Panc1 (cell line): Measurements from ENCODE around the gene TRNP1. TPM values are rescaled to one million over a fixed set of nuclear protein-coding genes. Genes with fewer than 3 reads are reported as not detected.

ENCODE experiments used
- ATAC-seq: fragments of 200-7000 bp; cut with Tn5 transposase; 2 replicates; pipeline ENCODE4 v1.9.1; 2020; ENCODE audit warnings: mild to moderate bottlenecking, moderate library complexity
- BruUV-seq: library from RNA; stranded (reverse); fragments of 400-500 nt; replicated peaks from 2 replicates; lab custom pipeline; 2021; lab: Mats Ljungman, UMichigan
- CTCF ChIA-PET: fragments of 300-600 bp; sonication (Branson Sonifier 250); formaldehyde crosslinking; loops from one replicate; lab custom pipeline; 2022; ENCODE audit warnings: antibody characterized with exemption; lab: Charles Lee
- POLR2A ChIA-PET: fragments of 300-600 bp; sonication (Branson Sonifier 250); formaldehyde crosslinking; loops from one replicate; lab custom pipeline; 2022; ENCODE audit warnings: antibody characterized with exemption; lab: Charles Lee
- DNase-seq: peaks from one replicate; pipeline ENCODE4 v3.0.0-alpha.2; 2010; ENCODE audit warnings: low read depth, low spot score
- H3K27ac ChIP-seq: 2 replicates; pipeline ENCODE4 v1.5.1; 2011; ENCODE audit warnings: mild to moderate bottlenecking, low read length, inconsistent platforms
- H3K27me3 ChIP-seq: fragments of 200-500 bp; sonication (Bioruptor generic); 2 replicates; pipeline ENCODE4 v1.6.0; 2014; ENCODE audit warnings: low read length, inconsistent platforms; ENCODE audit not compliant: control insufficient read depth, insufficient read depth
- H3K36me3 ChIP-seq: fragments of 200-500 bp; sonication (Bioruptor generic); 2 replicates; pipeline ENCODE4 v1.5.1; 2014; ENCODE audit warnings: inconsistent platforms, mild to moderate bottlenecking, low read length, moderate library complexity; ENCODE audit not compliant: control insufficient read depth, insufficient read depth
- H3K4me1 ChIP-seq: 2 replicates; pipeline ENCODE4 v1.5.1; 2011; ENCODE audit warnings: inconsistent platforms, mild to moderate bottlenecking, low read length, moderate library complexity; ENCODE audit not compliant: control insufficient read depth, insufficient read depth
- H3K4me3 ChIP-seq, 2 experiments: 2 replicates each; pipeline ENCODE4 v1.5.1; 2011 to 2012; ENCODE audit warnings: low read depth in 2 of 2, low read length in 2 of 2, mild to moderate bottlenecking in 2 of 2, inconsistent platforms in 1 of 2, moderate library complexity in 1 of 2
- H3K9me3 ChIP-seq: fragments of 200-500 bp; sonication (Bioruptor generic); 2 replicates; pipeline ENCODE4 v1.5.1; 2014; ENCODE audit warnings: low read depth, mild to moderate bottlenecking, inconsistent platforms, low read length, moderate library complexity; ENCODE audit not compliant: control insufficient read depth, insufficient read depth
- POLR2AphosphoS5 ChIP-seq: IDR thresholded peaks from 2 replicates; pipeline ENCODE4 v1.6.1; 2012; ENCODE audit warnings: mild to moderate bottlenecking, low read depth, low read length, moderate library complexity
- SIN3A ChIP-seq: IDR thresholded peaks from 2 replicates; pipeline ENCODE4 v1.6.1; 2012; ENCODE audit warnings: low read depth, mild to moderate bottlenecking, low read length, moderate library complexity, borderline replicate concordance; ENCODE audit not compliant: insufficient read depth
- TCF7L2 ChIP-seq: IDR thresholded peaks from 2 replicates; pipeline ENCODE4 v1.6.1; 2011; ENCODE audit warnings: mild to moderate bottlenecking, low read depth, low read length, inconsistent platforms
- in situ Hi-C: cut with HindIII; loops from 2 replicates; pipeline ENCODE4 v1.10.0; 2016; ENCODE audit warnings: low sequenced_read_pairs, low pct_unique_long_range_greater_than_20kb
- intact Hi-C: fragments of 100-400 bp; cut with micrococcal nuclease; formaldehyde crosslinking; loops from one replicate; pipeline ENCODE4 v1.10.0; 2022; ENCODE audit not compliant: unreplicated experiment
- total RNA-seq: library from RNA; stranded (reverse); gene quantifications from one replicate; pipeline ENCODE4 v1.2.1, GENCODE V29; 2021; ENCODE audit not compliant: unreplicated experiment
- TF ChIP-seq, protein P1 (sequence below): fragments of 450-650 bp; IDR thresholded peaks from 2 replicates; pipeline ENCODE4 v1.5.1; 2017; ENCODE audit warnings: mild to moderate bottlenecking
- TF ChIP-seq, protein P2 (sequence below), 2 experiments: IDR thresholded peaks; 2 replicates each; pipeline ENCODE4 v1.6.1; 2011 to 2012; ENCODE audit warnings: low read depth in 2 of 2, control low read depth in 1 of 2, low read length in 1 of 2, mild to moderate bottlenecking in 1 of 2, moderate library complexity in 1 of 2; ENCODE audit not compliant: insufficient read depth in 1 of 2

The TRNP1 gene
- total RNA-seq, 1 experiment from 2014 or later, result 81.2 TPM

GRCh38 chr1:26999440-26999987, 6.0 kb downstream of the TRNP1 start:
- DNase-seq, result no peak
- Histone ChIP-seq H3K4me3 (no peak overlapping the region), H3K27ac (peak overlapping the region; percentile 82), H3K27me3 (no peaks in the 10 kb centered on the region), H3K4me1 (peaks cover 78% of the 10 kb centered on the region), H3K36me3 (no peaks in the 10 kb centered on the region; the same call in none of the 2 replicates), H3K9me3 (no peaks in the 10 kb centered on the region)
- in situ Hi-C loops, result no loop called here
- TF ChIP-seq POLR2AphosphoS5, result peak; percentile 90
- TF ChIP-seq TCF7L2, result no peak; the same call in 1 of the 2 replicates
- BruUV-seq, result no TSS peak
- ATAC-seq, result peak; percentile 59
- intact Hi-C loops, result loop anchor here (5.0 kb wide), 1 partner anchor 43 kb away; no protein-coding TSS in a partner anchor
- POLR2A ChIA-PET, result no interaction called here
- CTCF ChIA-PET, result no interaction called here

GRCh38 chr1:27000090-27000816, 6.8 kb downstream of the TRNP1 start:
- 0 out of 4 replicates have a peak overlapping the region, but pooled peaks of 1 of the 2 experiments have one; percentile 9 for H3K4me3 ChIP-seq
- intact Hi-C loops (no loop called here), in situ Hi-C loops (no loop called here)
- ATAC-seq (no peak), DNase-seq (no peak)
- H3K4me1 ChIP-seq, result peaks cover 82% of the 10 kb centered on the region
- H3K9me3 ChIP-seq, result no peaks in the 10 kb centered on the region
- no peaks in the 10 kb centered on the region for H3K27me3 ChIP-seq
- peak overlapping the region; percentile 82 for H3K27ac ChIP-seq
- no peaks in the 10 kb centered on the region; the same call in 1 of the 2 replicates for H3K36me3 ChIP-seq
- TSS peak; percentile 48 for BruUV-seq
- ChIA-PET POLR2A (interaction anchor here (0.6 kb wide), 1 partner anchor 9 kb away, joined by 3 read pairs; no protein-coding TSS in a partner anchor), CTCF (interaction anchor here (1.0 kb wide), 1 partner anchor 46 kb away, joined by 7 read pairs; no protein-coding TSS in a partner anchor)
- TF ChIP-seq, protein P1, sequence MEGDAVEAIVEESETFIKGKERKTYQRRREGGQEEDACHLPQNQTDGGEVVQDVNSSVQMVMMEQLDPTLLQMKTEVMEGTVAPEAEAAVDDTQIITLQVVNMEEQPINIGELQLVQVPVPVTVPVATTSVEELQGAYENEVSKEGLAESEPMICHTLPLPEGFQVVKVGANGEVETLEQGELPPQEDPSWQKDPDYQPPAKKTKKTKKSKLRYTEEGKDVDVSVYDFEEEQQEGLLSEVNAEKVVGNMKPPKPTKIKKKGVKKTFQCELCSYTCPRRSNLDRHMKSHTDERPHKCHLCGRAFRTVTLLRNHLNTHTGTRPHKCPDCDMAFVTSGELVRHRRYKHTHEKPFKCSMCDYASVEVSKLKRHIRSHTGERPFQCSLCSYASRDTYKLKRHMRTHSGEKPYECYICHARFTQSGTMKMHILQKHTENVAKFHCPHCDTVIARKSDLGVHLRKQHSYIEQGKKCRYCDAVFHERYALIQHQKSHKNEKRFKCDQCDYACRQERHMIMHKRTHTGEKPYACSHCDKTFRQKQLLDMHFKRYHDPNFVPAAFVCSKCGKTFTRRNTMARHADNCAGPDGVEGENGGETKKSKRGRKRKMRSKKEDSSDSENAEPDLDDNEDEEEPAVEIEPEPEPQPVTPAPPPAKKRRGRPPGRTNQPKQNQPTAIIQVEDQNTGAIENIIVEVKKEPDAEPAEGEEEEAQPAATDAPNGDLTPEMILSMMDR, result no peak
- TF ChIP-seq POLR2AphosphoS5, result 0 out of 2 replicates have a peak, but pooled peaks have one; percentile 16

DNA sequence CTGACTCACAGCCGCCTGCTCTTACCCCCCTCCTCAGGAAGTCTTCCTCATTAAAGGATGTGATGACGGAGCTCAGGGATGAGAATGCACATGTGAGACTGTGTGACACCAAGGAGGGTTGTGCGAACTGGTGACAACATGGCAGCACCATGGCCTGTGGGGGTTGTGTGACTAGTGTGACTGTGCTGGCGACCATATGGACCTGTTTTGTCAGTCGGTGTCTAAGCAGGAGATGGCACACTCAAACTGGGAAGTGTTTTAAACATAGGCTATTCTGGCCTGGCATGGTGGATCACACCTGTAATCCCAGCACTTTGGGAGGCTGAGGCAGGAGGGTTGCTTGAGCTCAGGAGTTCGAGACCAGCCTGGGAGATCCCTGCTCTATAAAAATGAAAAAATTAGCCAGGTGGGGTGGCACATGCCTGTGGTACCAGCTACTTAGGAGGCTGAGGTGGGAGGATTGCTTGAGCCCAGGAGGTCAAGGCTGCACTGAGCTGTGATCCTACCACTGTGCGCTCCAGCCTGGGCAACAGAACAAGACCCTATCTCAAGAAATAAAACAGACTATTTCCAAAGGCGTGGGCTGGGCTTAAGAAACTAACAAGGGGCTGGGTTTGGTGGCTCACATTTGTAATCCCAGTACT, 7.4 kb downstream of the TRNP1 start:
- intact Hi-C loops (no loop called here), in situ Hi-C loops (no loop called here)
- Histone ChIP-seq H3K27me3 (no peaks in the 10 kb centered on the region), H3K4me3 (no peak overlapping the region), H3K27ac (peak overlapping the region; percentile 82), H3K4me1 (peaks cover 84% of the 10 kb centered on the region), H3K36me3 (no peaks in the 10 kb centered on the region; the same call in 1 of the 2 replicates), H3K9me3 (no peaks in the 10 kb centered on the region)
- no TSS peak for BruUV-seq
- ChIA-PET POLR2A (interaction anchor here (0.5 to 0.6 kb wide), 2 partner anchors 10 to 40 kb away, joined by 3 read pairs; partner anchors contain the start of gene KDF1), CTCF (interaction anchor here (0.5 to 1.0 kb wide), 2 partner anchors 40 to 45 kb away, joined by 7 read pairs; partner anchors contain the start of gene KDF1)
- no peak for ATAC-seq
- no peak for DNase-seq
- TF ChIP-seq POLR2AphosphoS5 (no peak; the same call in 1 of the 2 replicates), TCF7L2 (no peak), SIN3A (no peak)
- TF ChIP-seq, protein P1, result no peak
- TF ChIP-seq, protein P2, sequence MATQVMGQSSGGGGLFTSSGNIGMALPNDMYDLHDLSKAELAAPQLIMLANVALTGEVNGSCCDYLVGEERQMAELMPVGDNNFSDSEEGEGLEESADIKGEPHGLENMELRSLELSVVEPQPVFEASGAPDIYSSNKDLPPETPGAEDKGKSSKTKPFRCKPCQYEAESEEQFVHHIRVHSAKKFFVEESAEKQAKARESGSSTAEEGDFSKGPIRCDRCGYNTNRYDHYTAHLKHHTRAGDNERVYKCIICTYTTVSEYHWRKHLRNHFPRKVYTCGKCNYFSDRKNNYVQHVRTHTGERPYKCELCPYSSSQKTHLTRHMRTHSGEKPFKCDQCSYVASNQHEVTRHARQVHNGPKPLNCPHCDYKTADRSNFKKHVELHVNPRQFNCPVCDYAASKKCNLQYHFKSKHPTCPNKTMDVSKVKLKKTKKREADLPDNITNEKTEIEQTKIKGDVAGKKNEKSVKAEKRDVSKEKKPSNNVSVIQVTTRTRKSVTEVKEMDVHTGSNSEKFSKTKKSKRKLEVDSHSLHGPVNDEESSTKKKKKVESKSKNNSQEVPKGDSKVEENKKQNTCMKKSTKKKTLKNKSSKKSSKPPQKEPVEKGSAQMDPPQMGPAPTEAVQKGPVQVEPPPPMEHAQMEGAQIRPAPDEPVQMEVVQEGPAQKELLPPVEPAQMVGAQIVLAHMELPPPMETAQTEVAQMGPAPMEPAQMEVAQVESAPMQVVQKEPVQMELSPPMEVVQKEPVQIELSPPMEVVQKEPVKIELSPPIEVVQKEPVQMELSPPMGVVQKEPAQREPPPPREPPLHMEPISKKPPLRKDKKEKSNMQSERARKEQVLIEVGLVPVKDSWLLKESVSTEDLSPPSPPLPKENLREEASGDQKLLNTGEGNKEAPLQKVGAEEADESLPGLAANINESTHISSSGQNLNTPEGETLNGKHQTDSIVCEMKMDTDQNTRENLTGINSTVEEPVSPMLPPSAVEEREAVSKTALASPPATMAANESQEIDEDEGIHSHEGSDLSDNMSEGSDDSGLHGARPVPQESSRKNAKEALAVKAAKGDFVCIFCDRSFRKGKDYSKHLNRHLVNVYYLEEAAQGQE (IDR thresholded peaks at IDR 0.05; ENCODE audit: insufficient read depth in 1 of 2, low read depth in 2 of 2, low read length in 1 of 2), result no peak
